ENCODE results near the gene FAH.
A peak's percentile ranks its signal among the peaks of the same experiment; 100 is the strongest.

The FAH gene

DNA sequence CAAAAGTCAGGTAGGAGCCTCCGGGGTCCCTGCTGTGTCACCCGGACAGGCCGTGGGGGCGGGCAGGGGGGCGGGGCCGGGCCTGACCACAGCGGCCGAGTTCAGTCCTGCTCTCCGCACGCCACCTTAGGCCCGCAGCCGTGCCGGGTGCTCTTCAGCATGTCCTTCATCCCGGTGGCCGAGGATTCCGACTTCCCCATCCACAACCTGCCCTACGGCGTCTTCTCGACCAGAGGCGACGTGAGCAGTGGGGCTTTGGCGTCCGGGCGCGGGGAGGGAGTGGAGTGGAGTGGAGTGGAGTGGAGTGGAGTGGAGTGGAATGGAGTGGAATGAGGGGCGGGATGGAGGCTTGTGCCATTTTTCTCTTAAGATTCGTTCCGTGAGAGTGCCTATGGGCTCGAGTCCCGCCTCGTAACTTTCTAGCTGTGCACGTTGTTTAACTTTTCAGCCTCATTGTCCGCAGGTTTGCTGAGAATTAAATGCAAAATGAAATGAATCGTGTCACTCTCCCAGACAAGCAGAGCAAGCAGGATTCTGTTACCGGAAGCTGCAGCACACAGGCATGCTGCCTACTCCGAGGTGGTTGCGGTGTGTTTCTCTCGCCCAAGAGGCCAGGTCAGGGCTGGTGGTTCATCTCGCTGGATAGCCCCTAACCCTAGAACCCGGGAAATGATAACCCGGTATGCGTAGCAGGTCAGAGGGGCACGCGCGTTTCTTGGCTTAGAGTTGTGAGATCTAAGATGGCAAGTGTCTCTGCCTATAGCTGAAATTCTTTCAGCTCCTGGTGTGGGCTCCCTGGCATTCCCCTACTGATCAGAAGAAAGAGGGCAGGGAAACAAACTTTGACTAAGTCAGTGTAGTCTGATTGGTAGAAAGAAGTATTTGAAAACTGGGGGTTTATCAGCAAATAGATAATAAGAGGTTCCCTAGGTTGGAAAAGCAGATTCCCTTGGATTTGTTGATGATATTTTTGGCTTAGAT lies at the start of gene FAH:
Gene FAH (plus strand): TSS at position 104 of the 981 bp plus-strand sequence. CDS start 56 bp downstream, at position 160.
- peak within 1 kb of the TSS; percentile 89 for H2AFZ ChIP-seq (ENCODE audit: low read length)
- H4K20me1 ChIP-seq (ENCODE audit: insufficient read depth, low read length, poor library complexity, severe bottlenecking) = no peaks in the 10 kb centered on the region
- H3K27me3 ChIP-seq (ENCODE audit: insufficient read depth, low read length, poor library complexity, severe bottlenecking) = no peaks in the 10 kb centered on the region
- TF ChIP-seq, protein P1, sequence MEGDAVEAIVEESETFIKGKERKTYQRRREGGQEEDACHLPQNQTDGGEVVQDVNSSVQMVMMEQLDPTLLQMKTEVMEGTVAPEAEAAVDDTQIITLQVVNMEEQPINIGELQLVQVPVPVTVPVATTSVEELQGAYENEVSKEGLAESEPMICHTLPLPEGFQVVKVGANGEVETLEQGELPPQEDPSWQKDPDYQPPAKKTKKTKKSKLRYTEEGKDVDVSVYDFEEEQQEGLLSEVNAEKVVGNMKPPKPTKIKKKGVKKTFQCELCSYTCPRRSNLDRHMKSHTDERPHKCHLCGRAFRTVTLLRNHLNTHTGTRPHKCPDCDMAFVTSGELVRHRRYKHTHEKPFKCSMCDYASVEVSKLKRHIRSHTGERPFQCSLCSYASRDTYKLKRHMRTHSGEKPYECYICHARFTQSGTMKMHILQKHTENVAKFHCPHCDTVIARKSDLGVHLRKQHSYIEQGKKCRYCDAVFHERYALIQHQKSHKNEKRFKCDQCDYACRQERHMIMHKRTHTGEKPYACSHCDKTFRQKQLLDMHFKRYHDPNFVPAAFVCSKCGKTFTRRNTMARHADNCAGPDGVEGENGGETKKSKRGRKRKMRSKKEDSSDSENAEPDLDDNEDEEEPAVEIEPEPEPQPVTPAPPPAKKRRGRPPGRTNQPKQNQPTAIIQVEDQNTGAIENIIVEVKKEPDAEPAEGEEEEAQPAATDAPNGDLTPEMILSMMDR (conservative IDR thresholded peaks at IDR 0.05; ENCODE audit: low read length) = no peak
- no peak for TF ChIP-seq EZH2phosphoT487 (IDR thresholded peaks at IDR 0.05; ENCODE audit: borderline replicate concordance)
- H3K9me3 ChIP-seq (ENCODE audit: insufficient read depth, low read depth, low read length) = no peaks in the 10 kb centered on the region
- peaks cover 23% of the 10 kb centered on the region for H3K79me2 ChIP-seq (ENCODE audit: insufficient read depth, low read length)
- H3K4me1 ChIP-seq (ENCODE audit: insufficient read depth, low read length, poor library complexity, severe bottlenecking) = peaks cover 41% of the 10 kb centered on the region
- no peaks in the 10 kb centered on the region for H3F3A ChIP-seq (ENCODE audit: low read depth)
- no peaks in the 10 kb centered on the region for H3K9me2 ChIP-seq (replicated peaks; ENCODE audit: low read depth, low read length)
- H3K4me2 ChIP-seq (ENCODE audit: low read depth, low read length, poor library complexity, severe bottlenecking) = peak within 1 kb of the TSS; percentile 87
- peak within 1 kb of the TSS; percentile 75 for H3K4me3 ChIP-seq (ENCODE audit: low read length, poor library complexity, severe bottlenecking)
- H3K36me3 ChIP-seq (ENCODE audit: insufficient read depth, low read length) = no peaks in the 10 kb centered on the region
- peak within 1 kb of the TSS; percentile 80 for H3K9ac ChIP-seq (ENCODE audit: low read depth, low read length, poor library complexity, severe bottlenecking)

DNA sequence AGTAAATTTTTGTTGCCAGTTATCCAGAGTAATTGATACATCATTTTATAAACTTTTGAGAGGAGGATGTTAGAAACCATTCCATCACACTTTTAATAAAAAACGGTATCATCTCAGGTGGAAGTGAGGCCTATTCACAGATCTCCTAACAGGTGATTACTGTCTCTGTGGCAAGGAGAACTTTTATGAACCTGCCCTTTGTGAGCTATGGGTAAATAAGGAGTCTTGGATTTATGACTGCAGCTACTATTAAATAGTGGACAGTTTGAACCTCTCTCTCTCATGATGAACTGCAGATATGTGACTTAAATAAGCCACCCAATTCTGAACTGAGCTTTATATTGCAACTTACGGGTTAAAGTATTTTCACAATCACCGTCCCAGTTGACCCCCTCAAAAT lies 47.6 kb upstream of the FAH start:
- Histone ChIP-seq H3K36me3 (ENCODE audit: insufficient read depth, low read length) (peaks cover 11% of the 10 kb centered on the region; the same call in 1 of the 2 replicates), H3F3A (ENCODE audit: low read depth) (0 out of 2 replicates have a peak, but pooled peaks cover 3% of the 10 kb centered on the region), H2AFZ (ENCODE audit: low read length) (no peak overlapping the region), H3K79me2 (ENCODE audit: insufficient read depth, low read length) (peaks cover 98% of the 10 kb centered on the region), H4K20me1 (ENCODE audit: insufficient read depth, low read length, poor library complexity, severe bottlenecking) (peaks cover 72% of the 10 kb centered on the region), H3K4me3 (ENCODE audit: low read length, poor library complexity, severe bottlenecking) (no peak overlapping the region), H3K9me2 (replicated peaks; ENCODE audit: low read depth, low read length) (no peaks in the 10 kb centered on the region), H3K27me3 (ENCODE audit: insufficient read depth, low read length, poor library complexity, severe bottlenecking) (no peaks in the 10 kb centered on the region), H3K4me1 (ENCODE audit: insufficient read depth, low read length, poor library complexity, severe bottlenecking) (peaks cover 31% of the 10 kb centered on the region), H3K9ac (ENCODE audit: low read depth, low read length, poor library complexity, severe bottlenecking) (no peak overlapping the region), H3K9me3 (ENCODE audit: insufficient read depth, low read depth, low read length) (no peaks in the 10 kb centered on the region), H3K4me2 (ENCODE audit: low read depth, low read length, poor library complexity, severe bottlenecking) (no peak overlapping the region)
- TF ChIP-seq, protein P1 (conservative IDR thresholded peaks at IDR 0.05; ENCODE audit: low read length) = no peak

DNA sequence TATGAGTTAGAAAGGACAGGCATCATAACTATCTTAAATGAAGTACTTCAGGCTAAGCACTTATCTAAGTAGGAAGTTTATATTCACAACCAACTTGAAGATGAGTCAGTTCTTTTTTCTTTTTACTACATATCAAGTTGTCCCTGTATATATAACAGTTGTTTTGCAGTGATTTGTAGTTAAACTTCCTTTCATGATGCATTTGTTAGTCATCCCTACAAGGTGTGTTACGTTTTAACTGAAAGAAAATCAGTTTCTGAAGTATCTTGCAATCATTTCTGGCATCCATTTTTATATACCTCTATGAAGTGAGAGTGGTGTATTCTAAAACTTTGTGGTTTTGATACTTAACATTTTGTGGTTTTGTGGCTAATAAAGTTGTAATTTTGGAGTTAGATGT lies 47.2 kb upstream of the FAH start:
- H3K4me1 ChIP-seq (ENCODE audit: insufficient read depth, low read length, poor library complexity, severe bottlenecking) = peaks cover 31% of the 10 kb centered on the region
- no peaks in the 10 kb centered on the region for H3K9me2 ChIP-seq (replicated peaks; ENCODE audit: low read depth, low read length)
- peaks cover 72% of the 10 kb centered on the region for H4K20me1 ChIP-seq (ENCODE audit: insufficient read depth, low read length, poor library complexity, severe bottlenecking)
- TF ChIP-seq, protein P1 (conservative IDR thresholded peaks at IDR 0.05; ENCODE audit: low read length) = no peak
- no peak for TF ChIP-seq EZH2phosphoT487 (IDR thresholded peaks at IDR 0.05; ENCODE audit: borderline replicate concordance)
- H3K9ac ChIP-seq (ENCODE audit: low read depth, low read length, poor library complexity, severe bottlenecking) = no peak overlapping the region
- H2AFZ ChIP-seq (ENCODE audit: low read length) = no peak overlapping the region
- no peaks in the 10 kb centered on the region for H3K27me3 ChIP-seq (ENCODE audit: insufficient read depth, low read length, poor library complexity, severe bottlenecking)
- H3K9me3 ChIP-seq (ENCODE audit: insufficient read depth, low read depth, low read length) = no peaks in the 10 kb centered on the region
- peaks cover 11% of the 10 kb centered on the region; the same call in 1 of the 2 replicates for H3K36me3 ChIP-seq (ENCODE audit: insufficient read depth, low read length)
- H3F3A ChIP-seq (ENCODE audit: low read depth) = 0 out of 2 replicates have a peak, but pooled peaks cover 3% of the 10 kb centered on the region
- peaks cover 94% of the 10 kb centered on the region for H3K79me2 ChIP-seq (ENCODE audit: insufficient read depth, low read length)
- no peak overlapping the region for H3K4me2 ChIP-seq (ENCODE audit: low read depth, low read length, poor library complexity, severe bottlenecking)
- no peak overlapping the region for H3K4me3 ChIP-seq (ENCODE audit: low read length, poor library complexity, severe bottlenecking)
